Psoas muscle (tissue), 8 donors: ENCODE results near the gene CLCF1. TPM values are rescaled to one million over a fixed set of nuclear protein-coding genes. Genes with fewer than 3 reads are reported as not detected.

ENCODE experiments used
- ATAC-seq, 4 donors: fragments of 200-7000 bp; cut with Tn5 transposase; one replicate each; pipeline ENCODE4 v1.9.1; 2020; ENCODE audit warnings: moderate library complexity in 3 of 4, mild to moderate bottlenecking in 2 of 4
- DNase-seq, 2 donors: peaks; one replicate each; pipeline ENCODE4 v3.0.0-alpha.2; 2020
- H3K27ac ChIP-seq: fragments of 200-600 bp; one replicate; pipeline ENCODE4 v1.8.0; 2022
- H3K27me3 ChIP-seq, 3 donors: fragments of 200-600 bp in 1 of 3; one replicate each; pipeline versions ENCODE4 v1.6.1 to v1.8.0; 2013 to 2022; ENCODE audit warnings: low read length in 2 of 3, mild to moderate bottlenecking in 2 of 3, moderate library complexity in 1 of 3; ENCODE audit not compliant: insufficient read depth in 3 of 3
- H3K36me3 ChIP-seq, 2 donors: fragments of 200-600 bp in 1 of 2; one replicate each; pipeline versions ENCODE4 v1.6.1 to v1.8.0; 2013 to 2022; ENCODE audit warnings: low read depth in 1 of 2, mild to moderate bottlenecking in 1 of 2, moderate library complexity in 1 of 2; ENCODE audit not compliant: insufficient read depth in 1 of 2
- H3K4me1 ChIP-seq: fragments of 200-600 bp; one replicate; pipeline ENCODE4 v1.8.0; 2022
- H3K4me3 ChIP-seq: fragments of 200-600 bp; one replicate; pipeline ENCODE4 v1.8.0; 2022; ENCODE audit warnings: mild to moderate bottlenecking
- H3K9me3 ChIP-seq: fragments of 200-600 bp; one replicate; pipeline ENCODE4 v1.8.0; 2022
- CTCF ChIP-seq: fragments of 200-600 bp; IDR thresholded peaks from one replicate; pipeline ENCODE4 v1.8.0; 2022; ENCODE audit warnings: antibody characterized with exemption
- WGBS, 3 donors: extraction: QIAGEN DNeasy Blood & Tissue Kit; methylation state at CpG; one replicate each; pipeline versions ENCODE4 v1.1.6 to v1.1.7; 2013; 5-methylcytosine and 5-hydroxymethylcytosine counted together
- intact Hi-C, 2 donors: fragments of 100-400 bp; cut with DNase I; formaldehyde crosslinking; loops; one replicate each; pipeline versions ENCODE4 v1.11.0 to v1.14.2; 2022
- polyA plus RNA-seq, 3 donors: library from polyadenylated mRNA; stranded (reverse); fragments of 200-250 nt; gene quantifications; one replicate each; pipeline ENCODE4 v1.2.3, GENCODE V29; 2013
- total RNA-seq, 4 donors: library from RNA; stranded (reverse); fragmentation: NEBNext Ultra II Directional in 2 of 4; extraction: Animal tissue kit (Norgen Biotek cat#: 25700) in 2 of 4; gene quantifications; one replicate each; pipeline versions ENCODE4 v1.2.1 to v1.2.4, GENCODE V29; 2021 to 2023
- donor health status: healthy with polysubstance abuse.
- donor health status: DM: no; HTN: no; CAD: no; lungs with moderate emphysema.
- donor health status: Bipolar disorder and iron deficiency.
- donor health status: healthy.
- donor health status: DM: yes; HTN: yes; CAD: no.
- donor health status: DM: no; HTN: no; CAD: no.
- donor health status: DM: no; HTN: no; CAD: no.
- donor health status: DM: yes; HTN: yes; CAD: no.

Gene CLCF1
- total and polyA plus RNA-seq, 7 donors = 0.44 to 6.5 (median 0.69) TPM

DNA sequence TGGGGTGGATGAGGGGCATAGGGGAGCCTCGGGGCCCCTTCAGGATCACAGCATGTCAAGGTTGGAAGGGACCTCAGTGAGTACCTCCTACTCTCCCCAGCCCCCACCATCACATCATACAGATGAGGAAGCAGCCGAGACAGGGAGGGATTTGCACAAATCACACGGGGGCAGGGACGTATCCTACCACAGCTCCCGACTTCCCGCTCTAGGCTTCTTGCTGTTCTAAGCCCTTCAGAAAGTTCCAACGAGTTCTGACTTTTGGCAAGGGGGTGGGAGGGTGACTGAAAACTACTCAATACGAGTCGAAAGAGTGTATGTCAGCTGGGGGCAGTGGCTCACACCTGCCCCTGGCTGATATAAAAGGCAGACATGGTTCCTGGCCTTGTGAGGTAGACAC is 13.7 kb upstream of the CLCF1 start:
- H3K4me1 ChIP-seq = peaks cover 9% of the 10 kb centered on the region
- H3K9me3 ChIP-seq = no peaks in the 10 kb centered on the region
- ATAC-seq (no peak), DNase-seq (no peak)
- WGBS, 3 donors = 18 to 21% (median 19%) methylated on average over 9 of the region's 9 CpGs
- TF ChIP-seq CTCF = no peak
- H3K27ac ChIP-seq = no peak overlapping the region
- H3K36me3 ChIP-seq = no peaks in the 10 kb centered on the region
- no peak overlapping the region for H3K4me3 ChIP-seq
- intact Hi-C loops = loop anchor here in 1 of 2 donors (10.0 kb wide), 1 partner anchor 122 kb away; the partner anchor contains the start of gene GRK2
- no peaks in the 10 kb centered on the region for H3K27me3 ChIP-seq

- no peak overlapping the region for H3K27ac ChIP-seq
- intact Hi-C loops = loop anchor here (5.0 to 10.0 kb wide), 2 partner anchors 120 to 123 kb away; partner anchors contain the start of gene GRK2 (in 1 of the 2)
- H3K9me3 ChIP-seq = no peaks in the 10 kb centered on the region
- DNase-seq (no peak), ATAC-seq (no peak)
- H3K4me1 ChIP-seq = no peaks in the 10 kb centered on the region
- no peak overlapping the region for H3K4me3 ChIP-seq
- no peak for TF ChIP-seq CTCF
- H3K36me3 ChIP-seq = no peaks in the 10 kb centered on the region
- 30 to 46% (median 34%) methylated on average over 3 of the region's 3 CpGs for WGBS, 3 donors
- no peaks in the 10 kb centered on the region for H3K27me3 ChIP-seq
These were observed 11.5 kb upstream of the CLCF1 start for GRCh38 chr11:67384851-67385366.

DNA sequence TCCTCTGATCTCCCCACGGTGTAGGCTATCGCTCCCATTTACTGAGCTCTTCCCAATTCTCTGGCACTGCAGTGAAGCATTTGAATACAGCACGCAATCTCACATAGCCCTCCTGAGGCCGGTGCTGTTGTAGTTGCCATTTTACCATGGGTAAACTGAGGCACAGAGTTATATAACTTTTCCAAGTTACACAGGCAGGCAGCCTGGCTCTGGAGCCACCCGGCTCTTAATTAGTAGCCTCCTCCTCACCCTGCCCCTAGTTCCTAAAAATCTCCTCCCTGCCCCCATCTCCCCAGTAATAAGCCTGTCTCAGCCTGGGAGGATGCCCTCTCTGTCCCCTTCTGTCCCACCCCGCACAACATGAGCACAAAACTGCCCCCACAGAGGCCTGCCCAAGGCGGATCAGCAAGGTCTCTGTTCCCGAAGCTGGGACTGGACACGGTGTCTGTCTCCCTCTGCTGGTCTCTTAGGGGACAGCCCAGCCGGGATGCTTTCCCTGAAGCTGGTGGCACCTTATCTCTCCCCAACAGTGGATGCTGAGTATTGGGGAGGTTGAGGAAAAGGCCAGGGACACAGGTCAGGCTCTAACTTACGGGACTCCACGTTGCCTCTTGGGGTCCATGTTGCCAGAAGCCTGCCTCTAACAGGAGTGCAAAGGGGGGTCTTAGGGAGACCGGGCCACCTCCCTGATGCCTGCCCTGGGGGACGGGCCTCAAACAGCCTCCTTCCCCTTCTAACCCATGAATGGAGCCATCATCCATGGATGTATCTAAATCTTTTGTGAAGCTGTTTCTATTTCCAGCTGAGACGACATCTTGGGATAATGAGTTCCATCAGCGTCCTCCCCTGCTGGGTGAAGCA is 9.1 kb upstream of the CLCF1 start:
- DNase-seq (peak; percentile 80 to 86), ATAC-seq (peak; percentile 86 to 95 (median 91))
- peak; percentile 96 for TF ChIP-seq CTCF
- Histone ChIP-seq H3K36me3 (no peaks in the 10 kb centered on the region), H3K27ac (no peak overlapping the region), H3K27me3 (no peaks in the 10 kb centered on the region), H3K4me1 (no peaks in the 10 kb centered on the region), H3K4me3 (no peak overlapping the region), H3K9me3 (no peaks in the 10 kb centered on the region)
- WGBS, 3 donors = 41 to 44% (median 41%) methylated on average over 16 of the region's 16 CpGs
- intact Hi-C loops = loop anchor here (1.0 to 10.0 kb wide), 4 partner anchors 25 to 120 kb away; partner anchors contain the start of gene GRK2 (in 1 of the 2)

DNA sequence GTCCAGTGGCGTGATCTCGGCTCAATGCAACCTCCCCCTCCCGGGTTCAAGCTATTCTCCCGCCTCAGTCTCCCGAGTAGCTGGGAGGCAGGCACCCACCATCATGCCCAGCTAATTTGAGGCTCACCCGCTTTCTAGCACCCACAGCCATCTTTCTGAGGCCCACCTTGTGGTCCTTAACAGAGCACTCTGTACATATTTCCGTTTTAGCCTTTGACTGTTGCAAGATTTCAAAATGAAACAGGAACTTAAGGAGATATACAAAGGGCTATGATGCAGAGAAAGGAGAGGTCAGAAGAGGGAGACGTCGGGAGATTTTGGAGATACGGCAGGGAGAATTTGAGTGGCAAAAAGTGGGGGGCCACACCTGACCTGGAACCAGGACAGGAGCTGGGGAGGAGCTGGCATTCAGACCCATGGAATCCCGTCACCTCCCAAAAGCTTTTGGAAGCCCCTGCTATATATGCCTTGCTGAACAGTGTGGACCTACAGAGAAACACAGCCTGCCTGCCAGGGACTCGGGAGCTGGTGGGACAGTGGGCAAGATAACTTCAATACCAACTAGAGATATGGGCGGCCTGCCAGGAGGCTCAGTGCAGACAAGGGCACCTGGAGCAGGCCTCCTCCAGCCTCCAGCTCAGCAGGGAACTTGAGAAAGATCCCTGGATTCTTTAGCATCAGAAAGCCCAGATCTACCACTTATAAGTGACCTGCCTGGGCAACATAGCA is 8.0 kb upstream of the CLCF1 start:
- Histone ChIP-seq H3K4me1 (no peaks in the 10 kb centered on the region), H3K9me3 (no peaks in the 10 kb centered on the region), H3K36me3 (no peaks in the 10 kb centered on the region), H3K27me3 (no peaks in the 10 kb centered on the region), H3K4me3 (no peak overlapping the region), H3K27ac (no peak overlapping the region)
- intact Hi-C loops = loop anchor here (5.0 to 10.0 kb wide), 2 partner anchors 117 to 119 kb away; partner anchors contain the start of gene GRK2 (in 1 of the 2)
- 78 to 82% (median 82%) methylated on average over 13 of the region's 13 CpGs for WGBS, 3 donors
- ATAC-seq (no peak), DNase-seq (no peak)
- no peak for TF ChIP-seq CTCF
